SK-N-MC (cell line): ENCODE data around the gene SCYGR4.

Source experiments
- DNase-seq: peaks from one replicate; pipeline ENCODE4 v3.0.0-alpha.2; 2011; ENCODE audit warnings: low read depth, low spot score
- H3K27ac ChIP-seq: fragments of 200-600 bp; sonication (generic); 2 replicates; pipeline ENCODE4 v1.5.1; 2016; ENCODE audit warnings: mixed run types
- H3K36me3 ChIP-seq: fragments of 200-600 bp; sonication (generic); 2 replicates; pipeline ENCODE4 v1.6.1; 2017; ENCODE audit warnings: antibody characterized with exemption, low read length, mixed read lengths; ENCODE audit not compliant: insufficient read depth
- H3K4me3 ChIP-seq: fragments of 200-600 bp; sonication (generic); 2 replicates; pipeline ENCODE4 v1.5.1; 2016
- H3K9ac ChIP-seq: fragments of 200-600 bp; sonication (generic); 2 replicates; pipeline ENCODE4 v1.8.0; 2017; ENCODE audit warnings: mixed run types, mixed read lengths; ENCODE audit not compliant: insufficient read length
- H3K9me3 ChIP-seq: fragments of 200-600 bp; sonication (generic); 2 replicates; pipeline ENCODE4 v1.6.1; 2017; ENCODE audit warnings: low read depth, mild to moderate bottlenecking, antibody characterized with exemption, low read length, moderate library complexity, mixed read lengths
- EZH2 ChIP-seq: fragments of 200-600 bp; sonication (generic); IDR thresholded peaks from one replicate; pipeline ENCODE4 v1.6.1; 2017; ENCODE audit warnings: antibody characterized with exemption
- FOXP2 ChIP-seq: optimal IDR thresholded peaks from 2 replicates; pipeline ENCODE3; 2011; ENCODE audit warnings: mild to moderate bottlenecking, moderate library complexity; ENCODE audit not compliant: insufficient read depth; ENCODE audit errors: extremely low read length, control extremely low read depth
- POLR2AphosphoS5 ChIP-seq: IDR thresholded peaks from 2 replicates; pipeline ENCODE4 v1.6.1; 2012; ENCODE audit warnings: mild to moderate bottlenecking, low read depth, low read length, borderline replicate concordance

Gene SCYGR4

DNA sequence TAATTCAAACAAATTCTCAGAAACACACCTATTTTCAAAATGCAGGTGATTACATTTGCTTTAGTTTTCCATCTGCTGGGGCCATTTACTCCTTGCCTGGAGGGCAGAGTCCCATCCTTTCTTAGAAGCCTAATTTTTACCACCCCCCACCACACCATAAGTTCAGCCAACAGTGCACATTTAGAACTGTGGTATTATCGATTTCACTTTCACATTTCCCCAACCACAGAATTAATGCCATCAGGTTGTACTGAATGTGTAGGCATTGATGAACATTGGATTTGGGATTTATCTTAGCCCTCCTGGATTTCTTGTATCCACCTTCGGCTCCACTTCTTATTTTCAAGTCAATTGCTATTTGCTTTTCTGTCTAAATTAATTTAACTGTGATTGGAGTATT lies 7.2 kb upstream of the SCYGR4 start:
- Histone ChIP-seq H3K36me3 (no peaks in the 10 kb centered on the region), H3K27ac (no peak overlapping the region)

GRCh38 chr2:227612546-227613271 lies 4.6 kb upstream of the SCYGR4 start:
- TF ChIP-seq EZH2 (no peak), POLR2AphosphoS5 (no peak), FOXP2 (no peak)
- Histone ChIP-seq H3K27ac (no peak overlapping the region), H3K36me3 (no peaks in the 10 kb centered on the region), H3K4me3 (no peak overlapping the region), H3K9ac (no peak overlapping the region), H3K9me3 (no peaks in the 10 kb centered on the region)
- DNase-seq, result no peak

More for the DNA sequence above, 7.2 kb upstream of the SCYGR4 start:
- no peak overlapping the region for H3K9ac ChIP-seq
- no peak overlapping the region for H3K4me3 ChIP-seq
- TF ChIP-seq FOXP2 (no peak), POLR2AphosphoS5 (no peak), EZH2 (no peak)
- DNase-seq, result no peak
- no peaks in the 10 kb centered on the region for H3K9me3 ChIP-seq

DNA sequence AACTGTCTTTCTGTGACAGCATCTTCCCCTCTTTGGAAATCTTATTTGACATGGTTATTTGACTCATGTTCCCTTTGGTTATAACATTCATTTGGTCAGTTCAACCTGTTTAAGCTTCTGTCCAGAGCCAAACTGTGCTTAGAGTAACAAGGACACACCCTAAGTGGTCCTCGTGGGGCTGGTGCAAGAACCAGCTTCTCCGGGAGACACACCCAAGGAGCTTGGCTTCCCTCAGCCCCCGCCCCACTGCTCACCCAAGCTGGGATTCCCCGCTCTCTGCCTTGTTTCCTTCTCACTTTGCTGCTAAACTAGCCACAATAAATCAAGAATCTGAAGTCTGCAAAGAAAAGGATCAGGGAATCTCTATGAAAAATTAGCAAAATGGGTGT lies 4.0 kb upstream of the SCYGR4 start:
- Histone ChIP-seq H3K9ac (no peak overlapping the region), H3K36me3 (no peaks in the 10 kb centered on the region), H3K4me3 (no peak overlapping the region), H3K27ac (no peak overlapping the region), H3K9me3 (no peaks in the 10 kb centered on the region)
- TF ChIP-seq EZH2 (no peak), FOXP2 (no peak), POLR2AphosphoS5 (no peak)
- no peak for DNase-seq

DNA sequence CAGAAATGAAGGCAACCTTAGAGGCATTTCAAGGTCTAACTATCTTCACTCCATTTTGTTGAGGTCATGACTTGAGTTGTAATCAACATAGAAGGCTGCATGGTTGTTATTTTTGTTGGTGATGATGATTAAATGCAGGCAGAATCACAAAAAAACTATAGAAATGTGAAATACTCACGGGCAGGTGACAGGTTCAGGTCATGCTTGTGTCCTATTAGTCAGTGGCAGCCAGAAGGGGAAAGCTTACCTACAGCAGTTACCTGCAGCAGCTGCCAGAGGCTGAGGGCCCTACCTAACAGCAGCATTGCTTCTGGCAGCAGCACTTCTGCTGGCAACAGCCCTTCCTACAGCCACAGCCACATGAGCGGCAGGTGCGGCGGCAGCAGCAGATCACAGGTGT lies 3.1 kb upstream of the SCYGR4 start:
- no peak overlapping the region for H3K4me3 ChIP-seq
- no peak for DNase-seq
- no peak overlapping the region for H3K9ac ChIP-seq
- H3K27ac ChIP-seq, result no peak overlapping the region
- no peaks in the 10 kb centered on the region for H3K36me3 ChIP-seq
- H3K9me3 ChIP-seq, result no peaks in the 10 kb centered on the region
- no peak for TF ChIP-seq FOXP2
- no peak for TF ChIP-seq POLR2AphosphoS5
- no peak for TF ChIP-seq EZH2

- TF ChIP-seq POLR2AphosphoS5 (no peak), FOXP2 (no peak), EZH2 (no peak)
- Histone ChIP-seq H3K9ac (no peak within 1 kb of the TSS), H3K36me3 (no peaks in the 10 kb centered on the region), H3K27ac (no peak within 1 kb of the TSS), H3K4me3 (no peak within 1 kb of the TSS), H3K9me3 (no peaks in the 10 kb centered on the region)
- no peak for DNase-seq
These were observed 2.6 kb upstream of the SCYGR4 start, which contains the start of gene SCYGR3 for GRCh38 chr2:227614740-227615139. Gene SCYGR3, minus strand, starts transcription at chr2:227614840. Its CDS starts 0 bp downstream, at chr2:227614840.

DNA sequence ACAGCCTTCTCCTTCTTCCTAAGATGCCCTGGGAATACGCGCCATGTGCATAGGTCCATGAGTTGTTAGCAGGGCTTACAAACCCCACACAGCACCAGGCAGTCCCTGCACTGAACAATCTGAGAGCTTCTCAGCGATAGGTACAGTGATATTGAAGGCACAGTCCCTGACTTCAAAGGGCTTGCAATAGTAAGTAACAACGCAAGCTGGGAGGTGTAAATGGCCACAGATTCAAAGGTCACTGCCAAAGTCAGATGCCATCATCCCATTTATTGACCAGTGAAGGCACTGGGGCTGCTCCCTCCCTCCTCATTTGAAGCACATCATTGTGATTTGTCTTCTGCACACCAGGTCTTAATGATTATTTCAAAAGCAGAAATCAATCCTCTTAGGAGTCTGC lies 2.1 kb upstream of the SCYGR4 start:
- H3K9me3 ChIP-seq, result no peaks in the 10 kb centered on the region
- no peak overlapping the region for H3K4me3 ChIP-seq
- H3K36me3 ChIP-seq, result no peaks in the 10 kb centered on the region
- no peak for DNase-seq
- TF ChIP-seq FOXP2, result no peak
- TF ChIP-seq EZH2, result no peak
- no peak for TF ChIP-seq POLR2AphosphoS5
- no peak overlapping the region for H3K27ac ChIP-seq
- H3K9ac ChIP-seq, result no peak overlapping the region

- Histone ChIP-seq H3K27ac (no peak overlapping the region), H3K9me3 (no peaks in the 10 kb centered on the region), H3K9ac (no peak overlapping the region), H3K4me3 (no peak overlapping the region), H3K36me3 (no peaks in the 10 kb centered on the region)
- DNase-seq, result no peak
- TF ChIP-seq POLR2AphosphoS5 (no peak), EZH2 (no peak), FOXP2 (no peak)
These were observed 1.4 kb upstream of the SCYGR4 start for GRCh38 chr2:227615906-227616305.

DNA sequence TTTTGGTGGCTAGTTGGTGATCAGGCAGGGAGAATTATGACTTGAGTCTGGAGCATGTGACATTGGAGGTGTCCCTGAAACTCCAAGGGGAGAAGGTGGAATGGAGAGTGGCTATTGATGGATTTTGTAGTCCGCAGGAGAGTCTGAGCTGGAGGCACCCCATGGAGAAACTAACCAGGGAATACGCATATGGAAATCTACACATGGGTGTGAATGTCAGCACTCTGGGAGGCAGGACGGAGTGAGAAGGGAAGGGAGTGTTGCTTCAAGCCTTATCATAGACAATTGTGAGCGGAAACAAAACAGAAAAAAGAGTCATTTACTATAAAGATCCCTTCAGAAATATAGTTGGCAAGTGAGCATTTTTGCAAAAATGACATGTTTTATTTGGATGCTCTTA lies 667 bp upstream of the SCYGR4 start:
- no peak overlapping the region for H3K9ac ChIP-seq
- no peak for DNase-seq
- H3K27ac ChIP-seq, result no peak overlapping the region
- no peak for TF ChIP-seq FOXP2
- H3K9me3 ChIP-seq, result no peaks in the 10 kb centered on the region
- H3K36me3 ChIP-seq, result no peaks in the 10 kb centered on the region
- H3K4me3 ChIP-seq, result no peak overlapping the region

- Histone ChIP-seq H3K9me3 (no peaks in the 10 kb centered on the region), H3K27ac (no peak overlapping the region), H3K36me3 (no peaks in the 10 kb centered on the region), H3K4me3 (no peak overlapping the region), H3K9ac (no peak overlapping the region)
- TF ChIP-seq POLR2AphosphoS5, result no peak
- no peak for TF ChIP-seq FOXP2
- TF ChIP-seq EZH2, result no peak
- DNase-seq, result no peak
These were observed 5.9 kb downstream of the SCYGR4 start for GRCh38 chr2:227623226-227623625.
